Osteoblast (primary cell): Measurements from ENCODE around the gene THSD7A. TPM values are rescaled to one million over a fixed set of nuclear protein-coding genes. Genes with fewer than 3 reads are reported as not detected.

Source experiments
- DNase-seq: peaks from one replicate; pipeline ENCODE4 v3.0.0; 2011; ENCODE audit warnings: low spot score, mixed read lengths; ENCODE audit not compliant: insufficient read length; ENCODE audit errors: missing footprints
- H2AFZ ChIP-seq: 2 replicates; pipeline ENCODE4 v1.6.0; 2011; ENCODE audit warnings: mild to moderate bottlenecking, low read length
- H3K27ac ChIP-seq: 2 replicates; pipeline ENCODE4 v1.5.1; 2011; ENCODE audit warnings: mild to moderate bottlenecking, low read depth, low read length, moderate library complexity
- H3K27me3 ChIP-seq: 2 replicates; pipeline ENCODE4 v1.6.0; 2012; ENCODE audit warnings: mild to moderate bottlenecking, control low read depth, inconsistent platforms, low read length, moderate library complexity; ENCODE audit not compliant: insufficient read depth
- H3K36me3 ChIP-seq: 2 replicates; pipeline ENCODE4 v1.5.1; 2011; ENCODE audit warnings: mild to moderate bottlenecking, low read length, control low read depth, moderate library complexity; ENCODE audit not compliant: insufficient read depth
- H3K4me1 ChIP-seq: 2 replicates; pipeline ENCODE4 v1.5.1; 2011; ENCODE audit warnings: mild to moderate bottlenecking, low read length, control low read depth, moderate library complexity; ENCODE audit not compliant: insufficient read depth
- H3K4me2 ChIP-seq: 2 replicates; pipeline ENCODE4 v1.6.0; 2011; ENCODE audit warnings: mild to moderate bottlenecking, low read length; ENCODE audit not compliant: insufficient read depth
- H3K4me3 ChIP-seq: fragments of 200-600 bp; sonication (generic); 3 replicates; pipeline ENCODE4 v1.5.1; 2012; ENCODE audit warnings: mild to moderate bottlenecking, low read length, inconsistent platforms; ENCODE audit not compliant: insufficient read depth
- H3K79me2 ChIP-seq: 2 replicates; pipeline ENCODE4 v1.6.0; 2012; ENCODE audit warnings: mild to moderate bottlenecking, low read length, control low read depth, inconsistent platforms; ENCODE audit not compliant: insufficient read depth
- H3K9me3 ChIP-seq: 2 replicates; pipeline ENCODE4 v1.5.1; 2011; ENCODE audit warnings: low read depth, low read length, control low read depth
- H4K20me1 ChIP-seq: 2 replicates; pipeline ENCODE4 v1.6.0; 2012; ENCODE audit warnings: mild to moderate bottlenecking, low read length, control low read depth; ENCODE audit not compliant: insufficient read depth
- total RNA-seq: library from RNA; depleted of rRNA; stranded (reverse); fragments of >200 nt; gene quantifications from 2 replicates; pipeline ENCODE4 v1.2.3, GENCODE V29; 2012
- TF ChIP-seq, protein P1 (sequence below): IDR thresholded peaks from 2 replicates; pipeline ENCODE4 v1.5.1; 2011; ENCODE audit warnings: mild to moderate bottlenecking, low read depth, low read length, moderate library complexity; ENCODE audit errors: extremely low read depth

THSD7A gene
- total RNA-seq, 1 donor = under 0.01 TPM

DNA sequence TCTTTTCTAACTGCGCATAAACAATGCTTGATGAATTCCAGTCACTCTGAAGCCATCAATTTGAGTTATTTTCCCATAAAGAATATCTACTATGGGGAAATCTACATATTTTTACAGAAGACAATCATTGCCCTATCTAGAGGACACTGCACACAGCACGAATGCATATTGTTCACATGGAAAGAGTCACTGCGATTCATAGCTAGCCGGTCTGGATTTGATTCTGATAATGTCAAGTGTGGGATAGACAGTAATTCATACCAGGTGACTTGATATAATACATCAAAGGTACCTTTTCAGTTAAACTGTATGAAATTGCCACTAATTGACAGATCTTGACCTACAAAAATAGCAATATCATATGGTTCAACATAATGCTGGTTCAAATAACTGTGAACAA lies 255.7 kb downstream of the THSD7A start:
- Histone ChIP-seq H2AFZ (no peak overlapping the region), H3K4me1 (no peaks in the 10 kb centered on the region), H3K36me3 (no peaks in the 10 kb centered on the region), H3K4me2 (no peak overlapping the region), H3K27me3 (no peaks in the 10 kb centered on the region), H3K79me2 (no peaks in the 10 kb centered on the region), H3K27ac (no peak overlapping the region), H4K20me1 (no peaks in the 10 kb centered on the region), H3K9me3 (no peaks in the 10 kb centered on the region), H3K4me3 (no peak overlapping the region)
- TF ChIP-seq, protein P1, sequence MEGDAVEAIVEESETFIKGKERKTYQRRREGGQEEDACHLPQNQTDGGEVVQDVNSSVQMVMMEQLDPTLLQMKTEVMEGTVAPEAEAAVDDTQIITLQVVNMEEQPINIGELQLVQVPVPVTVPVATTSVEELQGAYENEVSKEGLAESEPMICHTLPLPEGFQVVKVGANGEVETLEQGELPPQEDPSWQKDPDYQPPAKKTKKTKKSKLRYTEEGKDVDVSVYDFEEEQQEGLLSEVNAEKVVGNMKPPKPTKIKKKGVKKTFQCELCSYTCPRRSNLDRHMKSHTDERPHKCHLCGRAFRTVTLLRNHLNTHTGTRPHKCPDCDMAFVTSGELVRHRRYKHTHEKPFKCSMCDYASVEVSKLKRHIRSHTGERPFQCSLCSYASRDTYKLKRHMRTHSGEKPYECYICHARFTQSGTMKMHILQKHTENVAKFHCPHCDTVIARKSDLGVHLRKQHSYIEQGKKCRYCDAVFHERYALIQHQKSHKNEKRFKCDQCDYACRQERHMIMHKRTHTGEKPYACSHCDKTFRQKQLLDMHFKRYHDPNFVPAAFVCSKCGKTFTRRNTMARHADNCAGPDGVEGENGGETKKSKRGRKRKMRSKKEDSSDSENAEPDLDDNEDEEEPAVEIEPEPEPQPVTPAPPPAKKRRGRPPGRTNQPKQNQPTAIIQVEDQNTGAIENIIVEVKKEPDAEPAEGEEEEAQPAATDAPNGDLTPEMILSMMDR = no peak
- DNase-seq = no peak

DNA sequence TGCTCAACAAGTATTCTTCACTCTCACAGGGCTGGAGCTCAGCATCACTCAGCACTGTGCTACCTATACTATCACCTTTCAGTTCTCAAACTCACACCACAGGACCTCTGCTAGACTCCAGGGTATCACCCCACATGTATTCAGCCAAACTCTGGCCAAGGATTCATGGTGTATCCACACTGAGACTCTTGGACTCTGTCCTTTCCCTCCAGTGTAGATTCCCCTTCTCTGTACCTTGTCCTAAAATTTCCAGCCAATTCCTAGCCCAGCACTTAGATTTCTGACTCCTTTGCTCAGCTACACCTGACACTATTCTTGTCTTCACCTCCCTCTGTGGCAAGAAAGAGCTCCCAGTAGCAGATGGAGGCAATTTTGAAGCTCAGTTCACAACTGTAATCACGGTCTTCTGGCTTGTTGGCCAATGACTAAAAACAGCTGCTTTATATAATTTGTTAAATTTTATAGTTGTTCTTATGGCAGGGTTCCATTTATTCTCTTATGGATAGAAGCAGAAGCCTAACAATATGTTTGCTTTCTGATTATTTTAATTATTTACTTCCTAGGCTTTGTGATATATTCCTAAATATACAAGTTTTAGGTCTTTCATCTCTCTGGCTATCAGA lies 258.8 kb downstream of the THSD7A start:
- DNase-seq = no peak
- H2AFZ ChIP-seq = no peak overlapping the region
- no peak overlapping the region for H3K4me3 ChIP-seq
- no peak overlapping the region for H3K4me2 ChIP-seq
- H3K36me3 ChIP-seq = no peaks in the 10 kb centered on the region
- TF ChIP-seq, protein P1 = no peak
- H3K27ac ChIP-seq = no peak overlapping the region
- no peaks in the 10 kb centered on the region for H3K79me2 ChIP-seq
- H3K27me3 ChIP-seq = no peaks in the 10 kb centered on the region
- H3K4me1 ChIP-seq = no peaks in the 10 kb centered on the region
- no peaks in the 10 kb centered on the region for H4K20me1 ChIP-seq
- H3K9me3 ChIP-seq = no peaks in the 10 kb centered on the region

DNA sequence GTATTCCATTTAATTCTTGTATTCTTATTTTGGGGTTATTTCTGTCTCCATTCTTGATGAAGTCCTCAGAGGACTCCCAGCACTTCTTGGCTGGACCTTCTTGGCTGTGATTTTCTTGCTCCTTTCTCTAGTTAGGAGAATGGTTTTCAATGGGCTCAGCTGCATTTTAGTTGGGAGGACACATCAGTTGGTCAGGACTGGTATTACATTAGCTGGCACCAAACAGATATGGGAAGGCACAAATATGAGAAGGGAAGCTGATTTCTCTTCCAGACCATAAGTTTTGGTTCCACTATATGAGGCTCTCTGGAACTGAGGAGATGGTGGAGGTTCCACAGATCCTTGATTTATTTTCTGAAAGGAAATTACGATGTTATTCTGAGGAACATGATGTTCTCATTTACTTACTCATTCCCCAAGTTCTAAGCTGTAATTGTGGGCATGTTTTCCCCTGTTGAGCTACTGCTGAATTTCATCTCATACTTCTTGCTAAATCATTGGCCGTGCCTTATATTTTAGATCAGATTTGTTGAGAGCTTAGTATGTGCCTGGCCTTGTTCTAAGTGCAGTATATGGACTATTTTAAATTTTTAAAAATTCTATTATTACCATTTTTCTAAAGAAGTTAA lies 261.0 kb downstream of the THSD7A start:
- H3K4me2 ChIP-seq = no peak overlapping the region
- no peak for DNase-seq
- H3K9me3 ChIP-seq = no peaks in the 10 kb centered on the region
- H3K4me1 ChIP-seq = no peaks in the 10 kb centered on the region
- TF ChIP-seq, protein P1 = no peak
- no peak overlapping the region for H2AFZ ChIP-seq
- H3K79me2 ChIP-seq = no peaks in the 10 kb centered on the region
- no peak overlapping the region for H3K4me3 ChIP-seq
- no peaks in the 10 kb centered on the region for H3K36me3 ChIP-seq
- H3K27ac ChIP-seq = no peak overlapping the region
- H4K20me1 ChIP-seq = no peaks in the 10 kb centered on the region
- no peaks in the 10 kb centered on the region for H3K27me3 ChIP-seq

DNA sequence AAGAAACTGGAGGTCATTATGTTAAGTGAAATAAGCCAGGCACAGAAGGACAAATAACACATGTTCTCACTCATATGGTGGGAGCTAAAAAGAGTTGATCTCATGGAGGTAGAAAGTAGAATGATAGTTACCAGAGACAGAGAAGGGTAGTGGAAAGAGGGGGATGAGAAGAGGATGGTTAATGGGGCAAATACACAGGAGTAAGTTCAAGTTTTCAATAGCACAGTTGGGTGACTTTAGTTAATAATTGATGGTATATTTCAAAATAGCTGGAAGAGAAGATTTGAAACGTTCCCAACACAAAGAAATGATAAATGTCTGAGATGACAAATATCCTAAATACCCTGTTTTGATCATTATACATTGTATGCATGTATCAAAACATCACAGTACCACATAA lies 261.8 kb downstream of the THSD7A start:
- no peak overlapping the region for H2AFZ ChIP-seq
- no peaks in the 10 kb centered on the region for H3K4me1 ChIP-seq
- no peaks in the 10 kb centered on the region for H3K9me3 ChIP-seq
- H4K20me1 ChIP-seq = no peaks in the 10 kb centered on the region
- H3K27me3 ChIP-seq = no peaks in the 10 kb centered on the region
- H3K36me3 ChIP-seq = no peaks in the 10 kb centered on the region
- no peaks in the 10 kb centered on the region for H3K79me2 ChIP-seq
- H3K27ac ChIP-seq = no peak overlapping the region
- DNase-seq = no peak
- H3K4me3 ChIP-seq = no peak overlapping the region
- no peak overlapping the region for H3K4me2 ChIP-seq
- TF ChIP-seq, protein P1 = no peak
